Thyroid gland (tissue), 4 donors: ENCODE measurements around the gene FOXD1.

ENCODE experiments used
- POLR2A ChIP-seq, 2 donors: fragments of 450-650 bp; IDR thresholded peaks; one replicate each; pipeline ENCODE4 v1.6.1; 2017; ENCODE audit warnings: antibody characterized with exemption in 2 of 2, mild to moderate bottlenecking in 2 of 2, moderate library complexity in 1 of 2
- TF ChIP-seq, protein P1 (sequence below), 6 experiments: fragments of 200-600 bp in 3 of 6; fragments of 450-650 bp in 3 of 6; sonication (generic) in 3 of 6; IDR thresholded peaks; one replicate each; pipeline ENCODE4 v1.5.1; 2016 to 2019; ENCODE audit warnings: antibody characterized with exemption in 6 of 6, mild to moderate bottlenecking in 2 of 6, inconsistent platforms in 1 of 6, moderate library complexity in 1 of 6

DNA sequence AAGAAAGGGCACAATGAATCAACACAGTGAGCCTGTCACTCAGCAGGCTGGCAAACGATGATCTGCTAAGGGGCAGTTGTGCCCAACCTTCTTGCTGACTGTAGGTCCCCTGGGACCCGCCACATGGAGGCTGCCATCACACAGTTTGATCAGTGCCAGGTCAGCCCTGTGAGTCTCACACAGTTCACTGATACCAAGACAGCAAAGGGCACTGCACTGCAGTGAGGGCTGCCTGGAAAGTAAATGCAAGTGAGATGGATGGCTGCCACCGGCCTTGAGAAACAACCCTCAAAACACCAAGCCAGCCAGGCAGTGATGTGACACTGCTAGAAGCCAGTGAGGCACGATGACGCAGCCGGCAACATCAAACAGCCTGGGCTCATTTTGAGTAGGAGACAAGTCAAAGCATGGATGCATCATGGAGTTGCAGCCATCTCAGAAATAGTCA lies 30.3 kb downstream of the FOXD1 start:
- TF ChIP-seq, protein P1, sequence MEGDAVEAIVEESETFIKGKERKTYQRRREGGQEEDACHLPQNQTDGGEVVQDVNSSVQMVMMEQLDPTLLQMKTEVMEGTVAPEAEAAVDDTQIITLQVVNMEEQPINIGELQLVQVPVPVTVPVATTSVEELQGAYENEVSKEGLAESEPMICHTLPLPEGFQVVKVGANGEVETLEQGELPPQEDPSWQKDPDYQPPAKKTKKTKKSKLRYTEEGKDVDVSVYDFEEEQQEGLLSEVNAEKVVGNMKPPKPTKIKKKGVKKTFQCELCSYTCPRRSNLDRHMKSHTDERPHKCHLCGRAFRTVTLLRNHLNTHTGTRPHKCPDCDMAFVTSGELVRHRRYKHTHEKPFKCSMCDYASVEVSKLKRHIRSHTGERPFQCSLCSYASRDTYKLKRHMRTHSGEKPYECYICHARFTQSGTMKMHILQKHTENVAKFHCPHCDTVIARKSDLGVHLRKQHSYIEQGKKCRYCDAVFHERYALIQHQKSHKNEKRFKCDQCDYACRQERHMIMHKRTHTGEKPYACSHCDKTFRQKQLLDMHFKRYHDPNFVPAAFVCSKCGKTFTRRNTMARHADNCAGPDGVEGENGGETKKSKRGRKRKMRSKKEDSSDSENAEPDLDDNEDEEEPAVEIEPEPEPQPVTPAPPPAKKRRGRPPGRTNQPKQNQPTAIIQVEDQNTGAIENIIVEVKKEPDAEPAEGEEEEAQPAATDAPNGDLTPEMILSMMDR (IDR thresholded peaks at IDR 0.05): no peak
- no peak for TF ChIP-seq POLR2A (IDR thresholded peaks at IDR 0.05)
